HepG2 (cell line): Measurements from ENCODE around the gene TJAP1. TPM values are rescaled to one million over a fixed set of nuclear protein-coding genes. Genes with fewer than 3 reads are reported as not detected.
A peak's percentile ranks its signal among the peaks of the same experiment; 100 is the strongest.

Experiments used
- CCDC6 ChIP-seq: sonication (generic); formaldehyde crosslinking; IDR thresholded peaks from 2 replicates; pipeline ENCODE4 v1.8.1; 2022; ENCODE audit warnings: mild to moderate bottlenecking, missing genetic modification reagents, moderate library complexity
- CEBPB ChIP-seq: IDR thresholded peaks from 2 replicates; pipeline ENCODE4 v1.6.1; 2011; ENCODE audit warnings: low read depth, low read length, improper control_type of control experiment, borderline replicate concordance
- CREB3 ChIP-seq: sonication (generic); formaldehyde crosslinking; IDR thresholded peaks from 2 replicates; pipeline ENCODE4 v1.5.0; 2020; ENCODE audit warnings: missing genetic modification reagents
- HNF4A ChIP-seq: sonication (generic); formaldehyde crosslinking; IDR thresholded peaks from 2 replicates; pipeline ENCODE4 v1.4.0; 2020; ENCODE audit warnings: missing genetic modification reagents
- HOXA9 ChIP-seq: sonication (generic); formaldehyde crosslinking; IDR thresholded peaks from 2 replicates; pipeline ENCODE4 v1.8.1; 2022; ENCODE audit warnings: missing genetic modification reagents, mild to moderate bottlenecking, moderate library complexity, borderline replicate concordance
- IKZF1 ChIP-seq: fragments of 450-650 bp; IDR thresholded peaks from 2 replicates; pipeline ENCODE4 v1.7.1; 2016
- KDM3A ChIP-seq: IDR thresholded peaks from 2 replicates; pipeline ENCODE4 v1.6.1; 2018; ENCODE audit warnings: low read depth, missing compliant biosample characterization
- NR1H2 ChIP-seq: sonication (generic); formaldehyde crosslinking; IDR thresholded peaks from 2 replicates; pipeline ENCODE4 v1.8.1; 2022; ENCODE audit warnings: low read depth, missing genetic modification reagents, borderline replicate concordance
- NR3C1 ChIP-seq: sonication (generic); formaldehyde crosslinking; IDR thresholded peaks from 2 replicates; pipeline ENCODE4 v1.4.0; 2020; ENCODE audit warnings: missing genetic modification reagents
- PREB ChIP-seq: sonication (generic); formaldehyde crosslinking; IDR thresholded peaks from 2 replicates; pipeline ENCODE4 v1.4.0; 2020; ENCODE audit warnings: missing genetic modification reagents
- RBM39 ChIP-seq: fragments of 200-400 bp; formaldehyde crosslinking; IDR thresholded peaks from one replicate; pipeline ENCODE4 v1.6.1; 2018; ENCODE audit warnings: antibody characterized with exemption, mild to moderate bottlenecking, low read depth, low read length; ENCODE audit not compliant: poor library complexity, severe bottlenecking
- SAP130 ChIP-seq: IDR thresholded peaks from 2 replicates; pipeline ENCODE4 v1.6.1; 2016; ENCODE audit warnings: low read depth
- SUZ12 ChIP-seq: fragments of 150-350 bp; IDR thresholded peaks from 2 replicates; pipeline ENCODE4 v1.6.1; 2014; ENCODE audit warnings: low read depth, low read length
- TARDBP ChIP-seq: sonication (generic); formaldehyde crosslinking; IDR thresholded peaks from 2 replicates; pipeline ENCODE4 v1.8.0; 2022; ENCODE audit warnings: mild to moderate bottlenecking, missing genetic modification reagents
- ZKSCAN1 ChIP-seq: fragments of 150-350 bp; IDR thresholded peaks from 2 replicates; pipeline ENCODE4 v1.6.1; 2014; ENCODE audit warnings: low read length
- ZMYM4 ChIP-seq: sonication (generic); formaldehyde crosslinking; IDR thresholded peaks from 2 replicates; pipeline ENCODE4 v1.8.1; 2023; ENCODE audit warnings: mild to moderate bottlenecking, missing genetic modification reagents
- ZNF496 ChIP-seq: sonication (generic); formaldehyde crosslinking; IDR thresholded peaks from 2 replicates; pipeline ENCODE4 v1.8.1; 2023; ENCODE audit warnings: mild to moderate bottlenecking, moderate library complexity, missing genetic modification reagents; ENCODE audit not compliant: insufficient replicate concordance
- ZNF564 ChIP-seq: sonication (generic); formaldehyde crosslinking; IDR thresholded peaks from 2 replicates; pipeline ENCODE4 v1.8.1; 2023; ENCODE audit warnings: mild to moderate bottlenecking, missing genetic modification reagents
- ZNF788 ChIP-seq: sonication (generic); formaldehyde crosslinking; IDR thresholded peaks from 2 replicates; pipeline ENCODE4 v1.5.0; 2020; ENCODE audit warnings: mild to moderate bottlenecking, missing genetic modification reagents, borderline replicate concordance
- ZSCAN25 ChIP-seq: sonication (generic); formaldehyde crosslinking; IDR thresholded peaks from 2 replicates; pipeline ENCODE4 v1.8.0; 2022; ENCODE audit warnings: mild to moderate bottlenecking, missing genetic modification reagents
- polyA plus RNA-seq, 8 experiments: library from polyadenylated mRNA; depleted of rRNA in 3 of 8; stranded (reverse) in 7 of 8; unstranded in 1 of 8; fragments of >200 nt; fragmentation: Illumina TruSeq in 4 of 8; extraction: Trizol in 4 of 8; gene quantifications; 2 replicates each; pipeline versions ENCODE4 v1.2.1 to v1.2.3, GENCODE V29; 2011 to 2016; ENCODE audit warnings: low read depth in 4 of 8, missing spikeins in 1 of 8, mixed read lengths in 1 of 8; ENCODE audit not compliant: insufficient read depth in 1 of 8
- total RNA-seq, 5 experiments: library from RNA; depleted of rRNA; stranded (reverse); fragments of >200 nt; fragmentation: Illumina TruSeq; extraction: Trizol; gene quantifications; 2 replicates each; pipeline ENCODE4 v1.2.3, GENCODE V29; 2016; ENCODE audit warnings: low read depth in 1 of 5
- TF ChIP-seq, protein P1 (sequence below): sonication (generic); formaldehyde crosslinking; IDR thresholded peaks from 2 replicates; pipeline ENCODE4 v1.4.0; 2020; ENCODE audit warnings: missing genetic modification reagents
- TF ChIP-seq, protein P2 (sequence below): sonication (generic); formaldehyde crosslinking; IDR thresholded peaks from 2 replicates; pipeline ENCODE4 v1.5.0; 2020; ENCODE audit warnings: missing genetic modification reagents

The TJAP1 gene
- total and polyA plus RNA-seq, 2 of the 13 experiments (the other 11 are each of a cell fraction or from before 2014, with no cell fraction given) = 15.7 to 41.6 TPM

DNA sequence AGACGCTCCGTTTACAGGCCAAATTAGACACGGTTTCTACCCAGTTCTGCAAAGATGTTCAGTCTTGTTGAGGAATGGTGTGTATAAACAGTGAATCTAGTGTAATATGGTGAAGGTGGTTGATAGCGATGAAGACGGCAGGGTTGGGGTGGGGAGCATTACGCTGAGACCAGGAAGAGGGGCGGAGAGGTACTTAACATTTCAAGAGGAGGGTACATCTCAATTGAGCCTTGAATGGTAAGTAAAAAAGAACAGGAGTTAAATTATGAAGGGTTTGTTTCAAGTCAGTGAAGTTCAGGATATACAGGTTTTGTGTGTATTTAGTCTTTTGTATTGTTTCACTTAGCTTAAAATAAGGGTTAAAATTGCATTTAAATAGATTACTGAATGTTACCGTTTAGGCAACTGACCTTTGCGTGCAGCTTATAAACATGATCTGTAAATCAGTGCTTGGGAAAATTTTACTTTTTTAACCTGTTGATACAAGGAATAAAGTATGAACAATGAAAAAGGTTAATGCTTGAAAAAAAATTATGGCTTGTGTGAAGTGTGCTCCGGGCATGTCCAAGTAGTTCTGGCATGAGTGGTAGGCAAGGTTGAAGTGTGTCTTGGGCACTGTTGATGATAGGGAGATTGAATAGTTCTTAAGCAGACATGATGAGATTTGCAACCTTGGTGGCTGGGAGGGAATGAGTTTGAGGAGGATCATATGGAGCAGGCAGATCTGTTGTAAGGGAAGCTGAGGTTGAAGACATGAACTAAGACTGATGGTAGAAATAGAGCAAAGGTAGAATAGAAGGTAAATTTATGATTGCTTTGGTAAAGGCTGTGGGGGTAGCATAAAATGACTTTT is 40.4 kb downstream of the TJAP1 start (continued):
- no peak for TF ChIP-seq ZNF496
- TF ChIP-seq IKZF1 = no peak
- no peak for TF ChIP-seq NR3C1
- no peak for TF ChIP-seq SUZ12
- no peak for TF ChIP-seq KDM3A (CRISPR knock-in tag)
- TF ChIP-seq ZSCAN25 = no peak
- no peak for TF ChIP-seq ZMYM4 (CRISPR knock-in tag)
- no peak for TF ChIP-seq ZKSCAN1
- TF ChIP-seq HOXA9 (CRISPR knock-in tag) = no peak
- TF ChIP-seq TARDBP (CRISPR knock-in tag) = no peak
- TF ChIP-seq CREB3 (CRISPR knock-in tag) = no peak
- TF ChIP-seq, protein P1, sequence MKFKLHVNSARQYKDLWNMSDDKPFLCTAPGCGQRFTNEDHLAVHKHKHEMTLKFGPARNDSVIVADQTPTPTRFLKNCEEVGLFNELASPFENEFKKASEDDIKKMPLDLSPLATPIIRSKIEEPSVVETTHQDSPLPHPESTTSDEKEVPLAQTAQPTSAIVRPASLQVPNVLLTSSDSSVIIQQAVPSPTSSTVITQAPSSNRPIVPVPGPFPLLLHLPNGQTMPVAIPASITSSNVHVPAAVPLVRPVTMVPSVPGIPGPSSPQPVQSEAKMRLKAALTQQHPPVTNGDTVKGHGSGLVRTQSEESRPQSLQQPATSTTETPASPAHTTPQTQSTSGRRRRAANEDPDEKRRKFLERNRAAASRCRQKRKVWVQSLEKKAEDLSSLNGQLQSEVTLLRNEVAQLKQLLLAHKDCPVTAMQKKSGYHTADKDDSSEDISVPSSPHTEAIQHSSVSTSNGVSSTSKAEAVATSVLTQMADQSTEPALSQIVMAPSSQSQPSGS (CRISPR knock-in tag) = no peak
- 0 out of 2 replicates have a peak, but pooled peaks have one; percentile 15 for TF ChIP-seq ZNF564 (CRISPR knock-in tag)
- no peak for TF ChIP-seq ZNF788
- TF ChIP-seq PREB (CRISPR knock-in tag) = no peak
- no peak for TF ChIP-seq HNF4A (CRISPR knock-in tag)
- TF ChIP-seq, protein P2, sequence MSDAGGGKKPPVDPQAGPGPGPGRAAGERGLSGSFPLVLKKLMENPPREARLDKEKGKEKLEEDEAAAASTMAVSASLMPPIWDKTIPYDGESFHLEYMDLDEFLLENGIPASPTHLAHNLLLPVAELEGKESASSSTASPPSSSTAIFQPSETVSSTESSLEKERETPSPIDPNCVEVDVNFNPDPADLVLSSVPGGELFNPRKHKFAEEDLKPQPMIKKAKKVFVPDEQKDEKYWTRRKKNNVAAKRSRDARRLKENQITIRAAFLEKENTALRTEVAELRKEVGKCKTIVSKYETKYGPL (CRISPR knock-in tag) = no peak
- 0 out of 2 replicates have a peak, but pooled peaks have one; percentile 9 for TF ChIP-seq CCDC6 (CRISPR knock-in tag)
- TF ChIP-seq SAP130 (CRISPR knock-in tag) = no peak
- TF ChIP-seq NR1H2 (CRISPR knock-in tag) = no peak
- no peak for TF ChIP-seq CEBPB
- no peak for TF ChIP-seq RBM39
